H54 (cell line): ENCODE results near the gene LRRC42.
"Not testable (repeated sequence)": the region's sequence is repeated elsewhere in the genome, so short reads cannot be mapped to it uniquely, and the experiment has no call there.

ENCODE experiments used
- DNase-seq: peaks from one replicate; pipeline ENCODE4 v3.0.0; 2011; ENCODE audit warnings: low spot score, mixed read lengths; ENCODE audit not compliant: insufficient read length
- FAIRE-seq: peaks from 3 replicates; lab custom pipeline; 2011; peaks lifted over from hg19 to GRCh38; lab: Jason Lieb, UNC
- POLR2A ChIP-seq: IDR thresholded peaks from 2 replicates; pipeline ENCODE4 v1.6.1; 2011; ENCODE audit warnings: low read depth, mild to moderate bottlenecking, low read length

Gene LRRC42

DNA sequence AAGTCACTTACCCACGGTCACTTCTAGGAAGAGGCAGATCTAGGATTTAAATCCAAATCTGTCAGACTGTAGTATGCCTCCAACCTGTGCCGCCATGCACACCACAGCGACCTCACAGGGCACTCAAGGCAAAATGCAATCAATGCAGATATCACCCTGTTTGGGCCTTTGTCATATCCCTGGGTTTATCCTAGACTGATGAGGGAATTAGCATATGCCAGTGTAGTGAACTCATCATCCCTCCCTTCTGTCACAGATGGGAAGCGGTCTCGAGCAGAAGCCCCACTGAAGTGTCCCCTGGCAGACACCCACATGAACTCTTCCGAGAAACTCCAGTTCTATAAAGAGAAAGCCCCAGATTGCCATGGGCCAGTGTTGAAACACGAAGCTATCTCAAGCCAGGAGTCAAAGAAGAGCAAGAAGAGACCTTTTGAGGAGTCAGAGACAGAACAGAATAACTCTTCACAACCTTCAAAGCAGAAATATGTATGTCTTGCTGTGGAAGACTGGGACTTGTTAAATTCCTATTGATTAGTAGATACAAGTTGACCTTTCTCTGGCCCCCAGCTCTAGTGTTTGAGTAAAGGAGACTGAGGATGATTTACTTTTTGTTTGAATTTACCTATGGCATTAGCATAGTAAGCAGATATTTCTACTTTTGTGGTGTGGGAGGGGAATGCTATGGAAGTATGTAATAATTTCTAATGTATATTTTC lies 21.4 kb downstream of the LRRC42 start:
- DNase-seq (no peak), FAIRE-seq (no peak)
- TF ChIP-seq POLR2A: no peak

- no peak for FAIRE-seq
- DNase-seq: no peak
- TF ChIP-seq POLR2A: no peak
These were observed 22.0 kb downstream of the LRRC42 start for GRCh38 chr1:53968125-53968513.

- not testable (repeated sequence) for FAIRE-seq, DNase-seq
These were observed 23.2 kb downstream of the LRRC42 start for GRCh38 chr1:53969323-53969722.

DNA sequence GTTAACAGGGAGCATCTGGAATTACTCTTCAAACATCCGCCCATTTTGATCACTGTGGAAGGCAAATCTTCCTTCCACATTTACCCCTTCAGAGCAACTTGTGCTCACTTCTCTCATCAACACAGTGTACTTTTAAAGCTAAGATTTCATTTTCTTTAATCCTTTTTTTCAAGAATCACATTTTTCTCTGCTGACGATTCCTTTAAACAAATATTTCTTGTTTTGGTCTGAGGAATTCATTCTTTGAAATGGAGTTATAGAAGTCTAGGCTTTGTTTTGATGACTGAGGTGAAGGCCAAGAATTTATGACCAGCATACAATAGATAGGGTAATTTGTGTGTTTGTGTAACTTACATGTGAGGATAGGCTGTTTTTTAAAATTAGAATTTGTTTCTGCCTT lies 25.6 kb downstream of the LRRC42 start:
- FAIRE-seq (no peak), DNase-seq (no peak)
- TF ChIP-seq POLR2A: no peak

- no peak for DNase-seq
- FAIRE-seq: no peak
These were observed 29.7 kb downstream of the LRRC42 start for GRCh38 chr1:53975861-53976260.

DNA sequence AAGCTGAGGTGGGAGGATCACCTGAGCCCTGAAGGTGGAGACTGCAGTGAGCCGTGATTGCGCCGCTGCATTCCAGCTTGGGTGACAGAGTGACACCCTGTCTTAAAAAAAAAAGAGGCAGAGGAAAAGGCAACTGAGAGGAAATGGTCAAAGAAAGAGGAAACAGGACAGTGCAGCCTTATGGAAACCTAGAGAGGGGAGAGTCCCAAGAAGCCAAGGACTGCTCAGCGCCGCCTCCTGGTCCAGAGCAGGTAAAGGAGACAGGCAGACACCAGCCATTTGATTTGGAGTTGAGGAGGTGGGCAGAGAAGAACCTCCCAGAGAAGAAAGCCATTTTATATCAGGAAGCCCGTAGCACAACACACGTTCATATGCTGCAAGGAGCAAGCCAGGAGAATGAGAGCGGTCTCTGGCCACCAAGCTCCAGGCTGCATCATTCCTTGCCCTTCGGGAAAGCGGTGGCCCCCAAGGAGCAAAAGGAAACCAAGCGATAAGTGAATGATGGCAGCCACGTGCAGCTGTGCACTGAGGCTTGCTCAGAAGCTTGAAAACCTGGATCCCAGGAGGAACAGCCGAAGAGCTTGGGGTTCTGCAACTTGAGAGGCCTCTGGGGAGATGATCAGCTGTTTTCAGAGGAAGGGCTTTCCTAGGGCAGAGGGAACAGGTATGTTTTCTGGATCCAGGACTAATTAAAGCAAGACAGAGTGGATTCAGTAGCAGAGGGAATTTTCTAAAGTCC lies 33.7 kb downstream of the LRRC42 start:
- TF ChIP-seq POLR2A: no peak
- DNase-seq (no peak), FAIRE-seq (no peak)

More at GRCh38 chr1:53975861-53976260, 29.7 kb downstream of the LRRC42 start:
- no peak for TF ChIP-seq POLR2A

- DNase-seq (no peak), FAIRE-seq (no peak)
- no peak for TF ChIP-seq POLR2A
These were observed 35.1 kb downstream of the LRRC42 start for GRCh38 chr1:53981220-53981619.

DNA sequence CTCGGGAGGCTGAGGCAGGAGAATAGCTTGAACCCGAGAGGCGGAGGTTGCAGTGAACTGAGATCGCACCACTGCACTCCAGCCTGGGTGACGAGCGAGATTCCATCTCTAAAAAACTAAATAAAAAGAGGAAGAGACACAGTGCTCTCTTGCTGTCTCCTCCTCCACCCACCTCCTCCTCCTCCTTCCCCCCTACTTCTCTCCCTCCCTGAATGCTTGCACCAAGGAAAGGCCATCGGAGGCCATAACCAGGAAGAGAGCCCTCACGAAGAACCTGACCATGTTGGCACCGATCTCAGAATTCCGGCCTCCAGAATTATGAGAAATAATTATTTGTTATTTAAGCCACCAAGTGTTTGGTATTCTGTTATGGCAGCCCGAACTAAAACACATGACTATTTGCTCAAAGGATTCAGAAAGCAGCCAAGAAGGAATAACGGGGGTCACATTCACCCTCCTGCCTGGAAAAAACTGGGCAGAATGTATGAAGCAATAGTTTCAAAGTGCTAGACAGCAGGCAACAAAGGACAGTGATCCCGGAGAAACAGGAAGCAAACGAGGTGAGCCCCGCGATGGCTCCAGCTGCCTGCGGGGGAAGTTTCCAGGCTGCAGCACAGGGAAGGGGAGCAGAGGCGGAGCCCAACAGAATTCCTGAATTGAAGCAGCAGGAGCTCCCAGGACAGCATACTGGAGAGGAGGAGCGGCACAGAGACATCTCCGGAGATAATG lies 36.0 kb downstream of the LRRC42 start:
- DNase-seq: no peak
- no peak for TF ChIP-seq POLR2A
- FAIRE-seq: no peak

GRCh38 chr1:53982763-53983104 lies 36.6 kb downstream of the LRRC42 start:
- TF ChIP-seq POLR2A: no peak
- DNase-seq (no peak), FAIRE-seq (no peak)

DNA sequence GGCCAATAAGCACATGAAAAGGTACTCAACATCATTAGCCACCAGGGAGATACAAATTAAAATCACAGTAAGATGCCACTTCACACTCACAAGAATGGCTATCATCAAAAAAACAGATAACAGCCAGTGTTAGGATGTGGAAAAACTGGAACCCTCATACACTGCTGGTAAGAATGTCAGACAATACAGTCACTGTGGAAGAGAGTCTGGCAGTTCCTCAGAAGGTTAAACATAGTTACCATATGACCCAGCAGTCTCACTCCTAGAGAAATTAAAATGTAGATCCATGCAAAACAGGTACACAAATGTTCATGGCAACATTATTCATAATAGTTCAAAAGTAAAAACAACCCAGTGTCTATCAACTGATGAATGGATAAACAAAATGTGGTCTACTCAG lies 38.6 kb downstream of the LRRC42 start:
- FAIRE-seq (no peak), DNase-seq (no peak)
- no peak for TF ChIP-seq POLR2A

- FAIRE-seq: no peak
- DNase-seq: no peak
- TF ChIP-seq POLR2A: no peak
These were observed 40.3 kb downstream of the LRRC42 start for GRCh38 chr1:53986458-53986857.

DNA sequence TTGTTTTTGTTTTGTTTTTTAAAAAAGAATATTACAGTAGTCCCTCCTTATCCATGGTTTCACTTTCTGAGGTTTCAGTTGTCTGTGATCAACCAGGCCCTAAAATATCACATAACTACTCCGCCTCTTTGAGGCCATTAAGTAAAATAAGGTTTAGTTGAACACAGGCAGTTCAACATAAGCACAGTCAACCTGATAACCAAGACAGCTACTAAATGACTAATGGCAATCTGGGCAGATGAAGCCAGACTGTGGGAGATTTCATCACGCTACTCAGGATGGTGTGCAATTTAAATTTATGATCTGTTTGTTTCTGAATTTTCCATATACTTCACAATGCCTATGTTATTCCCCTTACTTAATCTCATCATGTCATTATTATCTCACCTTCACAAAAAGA lies 41.7 kb downstream of the LRRC42 start:
- DNase-seq (no peak), FAIRE-seq (no peak)
- no peak for TF ChIP-seq POLR2A

- no peak for DNase-seq
- FAIRE-seq: no peak
- no peak for TF ChIP-seq POLR2A
These were observed 46.1 kb downstream of the LRRC42 start for GRCh38 chr1:53992085-53992874.

GRCh38 chr1:53994516-53994915 lies 48.4 kb downstream of the LRRC42 start:
- FAIRE-seq, DNase-seq: not testable (repeated sequence)

- no peak for TF ChIP-seq POLR2A
- FAIRE-seq: no peak
- no peak for DNase-seq
These were observed 49.5 kb downstream of the LRRC42 start for GRCh38 chr1:53995683-53996082.
